ENCODE measurements around the gene NUCB1. TPM values are rescaled to one million over a fixed set of nuclear protein-coding genes. Genes with fewer than 3 reads are reported as not detected.

The NUCB1 gene
- total and polyA plus RNA-seq, 10 donors = 67.6 to 321 (median 237) TPM

DNA sequence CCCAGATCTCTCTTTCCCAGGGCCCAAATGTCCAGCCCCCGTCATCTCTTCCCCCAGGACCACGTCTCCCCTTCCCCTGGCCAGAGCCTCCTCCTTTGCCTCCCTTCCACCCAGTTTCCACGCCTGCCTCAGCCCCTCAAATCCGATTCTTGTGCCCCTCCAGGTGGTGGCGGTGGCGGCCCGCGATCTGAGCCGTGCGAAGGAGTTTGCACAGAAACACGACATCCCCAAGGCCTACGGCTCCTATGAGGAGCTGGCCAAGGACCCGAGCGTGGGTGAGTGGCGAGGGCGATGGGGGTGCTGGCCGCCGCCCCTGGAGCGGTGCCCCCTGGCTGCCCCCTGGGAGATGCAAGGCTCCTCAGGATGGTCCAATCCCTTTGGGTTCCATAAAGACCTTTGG is 34.7 kb downstream of the NUCB1 start:
- 75 to 88% (median 79%) methylated on average over 17 to 19 of the region's 19 CpGs for WGBS, 5 donors
- intact Hi-C loops (cut with DNase I; ENCODE audit: low total_unique reads) = no loop called here
- Histone ChIP-seq H3K27ac (peak overlapping the region in 6 of 8 donors; percentile 13 to 69 (median 60)), H3K4me3 (no peak overlapping the region), H3K4me1 (peaks cover 6 to 25% (median 17%) of the 10 kb centered on the region in 6 donors), H3K27me3 (replicated peaks in 1 of 7) (peaks cover 0 to 19% (median 0%) of the 10 kb centered on the region in 7 donors), H3K36me3 (no peaks in the 10 kb centered on the region), H3K9me3 (no peaks in the 10 kb centered on the region)
- DNase-seq = no peak
- no peak for TF ChIP-seq POLR2A (IDR thresholded peaks at IDR 0.05)
- TF ChIP-seq POLR2AphosphoS5 (IDR thresholded peaks at IDR 0.05) = peak in 1 of 3 donors; percentile 23

DNA sequence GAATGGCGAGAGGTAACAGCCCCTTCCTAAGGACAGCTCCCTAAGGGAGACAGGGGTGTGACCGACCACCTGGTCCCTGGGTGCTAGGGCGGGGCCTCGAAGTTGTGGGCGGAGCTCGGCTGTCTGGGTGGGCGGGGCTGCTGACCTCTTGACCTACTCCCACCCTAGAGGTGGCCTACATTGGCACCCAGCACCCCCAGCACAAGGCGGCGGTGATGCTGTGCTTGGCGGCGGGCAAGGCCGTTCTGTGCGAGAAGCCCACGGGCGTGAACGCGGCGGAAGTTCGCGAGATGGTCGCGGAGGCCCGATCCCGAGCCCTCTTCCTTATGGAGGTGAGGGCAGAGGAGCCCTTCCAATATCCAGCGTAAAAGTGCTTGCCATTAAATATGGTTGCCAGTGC is 35.8 kb downstream of the NUCB1 start:
- WGBS, 5 donors = 94 to 98% (median 96%) methylated on average over 25 of the region's 25 CpGs
- Histone ChIP-seq H3K27me3 (replicated peaks in 1 of 7) (peaks cover 0 to 19% (median 0%) of the 10 kb centered on the region in 7 donors), H3K4me3 (no peak overlapping the region), H3K36me3 (peaks cover 0 to 2% (median 0%) of the 10 kb centered on the region in 6 donors), H3K9me3 (peaks cover 0 to 6% (median under 1%) of the 10 kb centered on the region in 8 donors), H3K27ac (no peak overlapping the region), H3K4me1 (peaks cover 6 to 25% (median 17%) of the 10 kb centered on the region in 6 donors)
- DNase-seq = no peak
- TF ChIP-seq POLR2AphosphoS5 (IDR thresholded peaks at IDR 0.05) (no peak), POLR2A (IDR thresholded peaks at IDR 0.05) (no peak)
- TF ChIP-seq, protein P1, sequence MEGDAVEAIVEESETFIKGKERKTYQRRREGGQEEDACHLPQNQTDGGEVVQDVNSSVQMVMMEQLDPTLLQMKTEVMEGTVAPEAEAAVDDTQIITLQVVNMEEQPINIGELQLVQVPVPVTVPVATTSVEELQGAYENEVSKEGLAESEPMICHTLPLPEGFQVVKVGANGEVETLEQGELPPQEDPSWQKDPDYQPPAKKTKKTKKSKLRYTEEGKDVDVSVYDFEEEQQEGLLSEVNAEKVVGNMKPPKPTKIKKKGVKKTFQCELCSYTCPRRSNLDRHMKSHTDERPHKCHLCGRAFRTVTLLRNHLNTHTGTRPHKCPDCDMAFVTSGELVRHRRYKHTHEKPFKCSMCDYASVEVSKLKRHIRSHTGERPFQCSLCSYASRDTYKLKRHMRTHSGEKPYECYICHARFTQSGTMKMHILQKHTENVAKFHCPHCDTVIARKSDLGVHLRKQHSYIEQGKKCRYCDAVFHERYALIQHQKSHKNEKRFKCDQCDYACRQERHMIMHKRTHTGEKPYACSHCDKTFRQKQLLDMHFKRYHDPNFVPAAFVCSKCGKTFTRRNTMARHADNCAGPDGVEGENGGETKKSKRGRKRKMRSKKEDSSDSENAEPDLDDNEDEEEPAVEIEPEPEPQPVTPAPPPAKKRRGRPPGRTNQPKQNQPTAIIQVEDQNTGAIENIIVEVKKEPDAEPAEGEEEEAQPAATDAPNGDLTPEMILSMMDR (IDR thresholded peaks at IDR 0.05 in 8 of 11, conservative IDR thresholded peaks at IDR 0.05 in 3 of 11) = no peak
- intact Hi-C loops (cut with DNase I; ENCODE audit: low total_unique reads) = no loop called here

DNA sequence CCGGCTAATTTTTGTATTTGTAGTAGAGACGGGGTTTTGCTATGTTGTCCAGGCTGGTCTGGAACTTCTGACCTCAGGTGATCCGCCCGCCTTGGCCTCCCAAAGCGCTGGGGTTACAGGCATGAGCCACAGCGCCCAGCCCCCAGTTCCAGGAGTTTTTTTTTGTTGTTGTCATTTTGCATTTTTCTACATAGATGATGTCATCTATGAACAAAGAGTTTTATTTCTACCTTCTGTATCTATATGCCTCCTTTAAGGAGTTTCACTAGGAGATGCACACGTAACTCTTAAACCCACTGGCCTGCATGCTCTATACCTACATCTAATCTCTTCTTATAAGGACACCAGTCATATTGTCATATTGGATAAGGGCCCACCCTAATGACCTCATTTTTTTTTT is 38.1 kb downstream of the NUCB1 start:
- WGBS, 5 donors = 80 to 95% (median 84%) methylated on average over 7 of the region's 7 CpGs
- H3K27ac ChIP-seq = peak overlapping the region in 6 of 8 donors; percentile 36 to 78 (median 72)
- TF ChIP-seq POLR2AphosphoS5 (IDR thresholded peaks at IDR 0.05) = no peak
- TF ChIP-seq, protein P1 (IDR thresholded peaks at IDR 0.05 in 8 of 11, conservative IDR thresholded peaks at IDR 0.05 in 3 of 11) = no peak
- TF ChIP-seq POLR2A (IDR thresholded peaks at IDR 0.05) = no peak

DNA sequence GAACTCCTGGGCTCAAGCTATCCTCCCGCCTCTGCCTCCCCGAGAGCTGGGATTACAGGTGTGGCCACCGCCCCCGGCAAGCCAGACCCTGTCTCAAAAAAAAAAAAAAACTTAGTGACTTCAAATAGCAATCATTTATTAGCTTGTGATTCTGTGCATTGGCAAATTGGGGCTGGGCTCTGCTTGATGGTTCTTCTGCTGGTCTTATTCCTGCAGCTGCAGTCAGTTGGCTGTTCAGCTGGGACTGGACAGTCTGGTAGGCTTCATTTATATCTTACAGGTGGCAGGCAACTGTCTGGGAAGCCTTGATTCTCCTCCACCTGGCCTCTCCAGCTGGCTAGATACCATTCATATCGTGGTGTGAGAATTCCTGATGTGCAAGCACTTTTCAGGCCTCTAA is 40.8 kb downstream of the NUCB1 start:
- Histone ChIP-seq H3K4me1 (peaks cover 0 to 8% (median 0%) of the 10 kb centered on the region in 6 donors), H3K27ac (no peak overlapping the region), H3K9me3 (peaks cover 0 to 11% (median 3%) of the 10 kb centered on the region in 8 donors), H3K36me3 (peaks cover 0 to 4% (median 0%) of the 10 kb centered on the region in 6 donors), H3K27me3 (replicated peaks in 1 of 7) (no peaks in the 10 kb centered on the region), H3K4me3 (no peak overlapping the region)
- no peak for DNase-seq
- WGBS, 5 donors = 94 to 99% (median 97%) methylated on average over 5 of the region's 5 CpGs
- intact Hi-C loops (cut with DNase I; ENCODE audit: low total_unique reads) = no loop called here
- TF ChIP-seq, protein P1 (IDR thresholded peaks at IDR 0.05 in 8 of 11, conservative IDR thresholded peaks at IDR 0.05 in 3 of 11) = no peak
- no peak for TF ChIP-seq POLR2A (IDR thresholded peaks at IDR 0.05)
- TF ChIP-seq POLR2AphosphoS5 (IDR thresholded peaks at IDR 0.05) = no peak

More for the DNA sequence above, 38.1 kb downstream of the NUCB1 start:
- DNase-seq = no peak
- H3K4me3 ChIP-seq = no peak overlapping the region
- H3K36me3 ChIP-seq = peaks cover 0 to 4% (median 0%) of the 10 kb centered on the region in 6 donors
- peaks cover 0 to 11% (median 3%) of the 10 kb centered on the region in 8 donors for H3K9me3 ChIP-seq
- peaks cover 6 to 24% (median 11%) of the 10 kb centered on the region in 6 donors for H3K4me1 ChIP-seq
- intact Hi-C loops (cut with DNase I; ENCODE audit: low total_unique reads) = no loop called here
- peaks cover 0 to 4% (median 0%) of the 10 kb centered on the region in 7 donors for H3K27me3 ChIP-seq (replicated peaks in 1 of 7)

All from spleen (tissue), 11 donors.